ENCODE results near the gene RFX3.

Gene RFX3

GRCh38 chr9:3502560-3503398, 23.0 kb downstream of the RFX3 start:
- H3K9ac ChIP-seq (ENCODE audit: low read length), result no peak overlapping the region
- no peaks in the 10 kb centered on the region for H3K79me2 ChIP-seq (ENCODE audit: low read length)
- H3K4me1 ChIP-seq (ENCODE audit: low read length), result no peaks in the 10 kb centered on the region
- H3K4me2 ChIP-seq (ENCODE audit: low read depth, low read length), result no peak overlapping the region
- no peaks in the 10 kb centered on the region for H4K20me1 ChIP-seq (ENCODE audit: insufficient read depth, low read length)
- no peak for DNase-seq
- TF ChIP-seq EZH2 (optimal IDR thresholded peaks at IDR 0.05; ENCODE audit: low read depth, low read length) (no peak), CTCF (IDR thresholded peaks at IDR 0.05; ENCODE audit: low read length) (no peak), EZH2phosphoT487 (IDR thresholded peaks at IDR 0.05; ENCODE audit: low read length) (no peak)
- no peaks in the 10 kb centered on the region for H3K9me3 ChIP-seq (replicated peaks; ENCODE audit: insufficient read depth, low read length)
- no peaks in the 10 kb centered on the region for H3K27me3 ChIP-seq (replicated peaks; ENCODE audit: insufficient read depth, low read length)
- H3K9me2 ChIP-seq (replicated peaks; ENCODE audit: insufficient read depth, low read length), result no peaks in the 10 kb centered on the region
- H3F3A ChIP-seq (ENCODE audit: insufficient read depth, low read length), result no peaks in the 10 kb centered on the region
- H3K36me3 ChIP-seq (replicated peaks; ENCODE audit: insufficient read depth, low read length), result no peaks in the 10 kb centered on the region
- H3K4me3 ChIP-seq (ENCODE audit: low read length), result no peak overlapping the region
- H2AFZ ChIP-seq (ENCODE audit: low read length), result no peak overlapping the region
- H3K27ac ChIP-seq (ENCODE audit: low read length), result no peak overlapping the region

GRCh38 chr9:3500044-3500443, 25.8 kb downstream of the RFX3 start:
- Histone ChIP-seq H3K27me3 (replicated peaks; ENCODE audit: insufficient read depth, low read length) (no peaks in the 10 kb centered on the region), H3K9ac (ENCODE audit: low read length) (no peak overlapping the region), H3K79me2 (ENCODE audit: low read length) (no peaks in the 10 kb centered on the region), H3K4me3 (ENCODE audit: low read length) (no peak overlapping the region), H3K4me1 (ENCODE audit: low read length) (no peaks in the 10 kb centered on the region), H4K20me1 (ENCODE audit: insufficient read depth, low read length) (no peaks in the 10 kb centered on the region), H3K36me3 (replicated peaks; ENCODE audit: insufficient read depth, low read length) (no peaks in the 10 kb centered on the region), H3K27ac (ENCODE audit: low read length) (no peak overlapping the region), H3K4me2 (ENCODE audit: low read depth, low read length) (no peak overlapping the region), H3F3A (ENCODE audit: insufficient read depth, low read length) (no peaks in the 10 kb centered on the region), H3K9me2 (replicated peaks; ENCODE audit: insufficient read depth, low read length) (no peaks in the 10 kb centered on the region), H2AFZ (ENCODE audit: low read length) (no peak overlapping the region), H3K9me3 (replicated peaks; ENCODE audit: insufficient read depth, low read length) (no peaks in the 10 kb centered on the region)
- DNase-seq, result no peak
- TF ChIP-seq EZH2phosphoT487 (IDR thresholded peaks at IDR 0.05; ENCODE audit: low read length) (no peak), CTCF (IDR thresholded peaks at IDR 0.05; ENCODE audit: low read length) (no peak), EZH2 (optimal IDR thresholded peaks at IDR 0.05; ENCODE audit: low read depth, low read length) (no peak)

GRCh38 chr9:3498691-3499090, 27.1 kb downstream of the RFX3 start:
- Histone ChIP-seq H3K27me3 (replicated peaks; ENCODE audit: insufficient read depth, low read length) (no peaks in the 10 kb centered on the region), H3K9me3 (replicated peaks; ENCODE audit: insufficient read depth, low read length) (no peaks in the 10 kb centered on the region), H4K20me1 (ENCODE audit: insufficient read depth, low read length) (no peaks in the 10 kb centered on the region), H3K4me3 (ENCODE audit: low read length) (no peak overlapping the region), H3K79me2 (ENCODE audit: low read length) (no peaks in the 10 kb centered on the region), H3K27ac (ENCODE audit: low read length) (no peak overlapping the region), H3F3A (ENCODE audit: insufficient read depth, low read length) (no peaks in the 10 kb centered on the region), H3K36me3 (replicated peaks; ENCODE audit: insufficient read depth, low read length) (no peaks in the 10 kb centered on the region), H2AFZ (ENCODE audit: low read length) (no peak overlapping the region), H3K4me2 (ENCODE audit: low read depth, low read length) (no peak overlapping the region), H3K9ac (ENCODE audit: low read length) (no peak overlapping the region), H3K9me2 (replicated peaks; ENCODE audit: insufficient read depth, low read length) (no peaks in the 10 kb centered on the region), H3K4me1 (ENCODE audit: low read length) (no peaks in the 10 kb centered on the region)
- TF ChIP-seq EZH2 (optimal IDR thresholded peaks at IDR 0.05; ENCODE audit: low read depth, low read length), result no peak
- no peak for DNase-seq

GRCh38 chr9:3497857-3498256, 27.9 kb downstream of the RFX3 start:
- H3K79me2 ChIP-seq (ENCODE audit: low read length), result no peaks in the 10 kb centered on the region
- no peak overlapping the region for H3K9ac ChIP-seq (ENCODE audit: low read length)
- no peak overlapping the region for H3K27ac ChIP-seq (ENCODE audit: low read length)
- no peaks in the 10 kb centered on the region for H3K27me3 ChIP-seq (replicated peaks; ENCODE audit: insufficient read depth, low read length)
- no peaks in the 10 kb centered on the region for H3K4me1 ChIP-seq (ENCODE audit: low read length)
- H4K20me1 ChIP-seq (ENCODE audit: insufficient read depth, low read length), result no peaks in the 10 kb centered on the region
- H3K36me3 ChIP-seq (replicated peaks; ENCODE audit: insufficient read depth, low read length), result no peaks in the 10 kb centered on the region
- H3K9me3 ChIP-seq (replicated peaks; ENCODE audit: insufficient read depth, low read length), result no peaks in the 10 kb centered on the region
- H2AFZ ChIP-seq (ENCODE audit: low read length), result no peak overlapping the region
- H3K9me2 ChIP-seq (replicated peaks; ENCODE audit: insufficient read depth, low read length), result no peaks in the 10 kb centered on the region
- no peak overlapping the region for H3K4me2 ChIP-seq (ENCODE audit: low read depth, low read length)
- no peak for TF ChIP-seq CTCF (IDR thresholded peaks at IDR 0.05; ENCODE audit: low read length)
- no peak for TF ChIP-seq EZH2phosphoT487 (IDR thresholded peaks at IDR 0.05; ENCODE audit: low read length)
- TF ChIP-seq EZH2 (optimal IDR thresholded peaks at IDR 0.05; ENCODE audit: low read depth, low read length), result no peak
- no peak for DNase-seq
- H3K4me3 ChIP-seq (ENCODE audit: low read length), result no peak overlapping the region
- H3F3A ChIP-seq (ENCODE audit: insufficient read depth, low read length), result no peaks in the 10 kb centered on the region

Data from MM.1S (cell line).